Natural killer cell (primary cell): ENCODE data around the gene ACSL1. TPM values are rescaled to one million over a fixed set of nuclear protein-coding genes. Genes with fewer than 3 reads are reported as not detected.

ENCODE experiments used
- ATAC-seq, 3 donors: fragments of 150-1000 bp in 2 of 3; fragments of 200-7000 bp in 1 of 3; cut with Tn5 transposase; 1 replicate in 1 of 3; 2 replicates in 2 of 3; pipeline ENCODE4 v1.10.0; 2021; ENCODE audit warnings: mild to moderate bottlenecking in 2 of 3, moderate library complexity in 2 of 3
- DNase-seq, 2 donors: peaks; one replicate each; pipeline versions ENCODE4 v3.0.0 to v3.0.0-alpha.2; 2013 to 2021; ENCODE audit warnings: mixed read lengths in 1 of 2
- H3K27ac ChIP-seq: one replicate; pipeline ENCODE4 v1.5.1; 2013; ENCODE audit warnings: mild to moderate bottlenecking, low read length
- H3K27me3 ChIP-seq: one replicate; pipeline ENCODE4 v1.6.1; 2013; ENCODE audit warnings: low read length; ENCODE audit not compliant: control insufficient read depth, insufficient read depth
- H3K36me3 ChIP-seq: one replicate; pipeline ENCODE4 v1.6.1; 2013; ENCODE audit warnings: low read length; ENCODE audit not compliant: control insufficient read depth, insufficient read depth
- H3K4me1 ChIP-seq: one replicate; pipeline ENCODE4 v1.6.1; 2013; ENCODE audit warnings: low read length; ENCODE audit not compliant: control insufficient read depth, insufficient read depth
- H3K4me3 ChIP-seq: one replicate; pipeline ENCODE4 v1.5.1; 2013; ENCODE audit warnings: low read length
- H3K9me3 ChIP-seq: one replicate; pipeline ENCODE4 v1.6.1; 2013; ENCODE audit warnings: low read length; ENCODE audit not compliant: control insufficient read depth, insufficient read depth
- H3K27ac Mint-ChIP-seq, 2 donors: one replicate each; pipeline ENCODE4 v1.8.0; 2022; ENCODE audit warnings: mild to moderate bottlenecking in 2 of 2, mixed read lengths in 2 of 2, moderate library complexity in 1 of 2
- H3K27me3 Mint-ChIP-seq, 2 donors: one replicate each; pipeline ENCODE4 v1.8.0; 2022; ENCODE audit warnings: low read depth in 2 of 2, mixed read lengths in 2 of 2
- H3K36me3 Mint-ChIP-seq: one replicate; pipeline ENCODE4 v1.8.0; 2022; ENCODE audit warnings: mixed read lengths
- H3K4me1 Mint-ChIP-seq, 2 donors: one replicate each; pipeline ENCODE4 v1.8.0; 2022; ENCODE audit warnings: mixed read lengths in 2 of 2
- H3K4me3 Mint-ChIP-seq: one replicate; pipeline ENCODE4 v1.8.0; 2022; ENCODE audit warnings: mild to moderate bottlenecking, moderate library complexity, mixed read lengths
- H3K9me3 Mint-ChIP-seq, 2 donors: one replicate each; pipeline ENCODE4 v1.8.0; 2022; ENCODE audit warnings: mixed read lengths in 2 of 2
- CTCF ChIP-seq: fragments of 200-600 bp; IDR thresholded peaks from one replicate; pipeline ENCODE4 v1.8.0; 2022; ENCODE audit warnings: antibody characterized with exemption
- WGBS: methylation state at CpG from one replicate; pipeline ENCODE4 v1.1.7; 2013; ENCODE audit warnings: missing lambda C conversion rate; ENCODE audit not compliant: insufficient coverage; 5-methylcytosine and 5-hydroxymethylcytosine counted together
- intact Hi-C: fragments of 100-400 bp; cut with micrococcal nuclease; formaldehyde crosslinking; loops from one replicate; pipeline ENCODE4 v1.14.2; 2022
- total RNA-seq, 4 donors: library from RNA; stranded (reverse); fragments of 120-200 nt in 1 of 4; gene quantifications; one replicate each; pipeline versions ENCODE4 v1.2.3 to v1.2.4, GENCODE V29; 2013 to 2022

ACSL1 gene
- total RNA-seq, 3 donors from 2014 or later (not counting 1 experiment from before 2014, with no cell fraction given) = 13.2 to 43.1 (median 13.3) TPM

- Histone ChIP-seq H3K4me1 (no peaks in the 10 kb centered on the region), H3K27me3 (no peaks in the 10 kb centered on the region), H3K36me3 (no peaks in the 10 kb centered on the region), H3K27ac (no peak overlapping the region), H3K4me3 (no peak overlapping the region), H3K9me3 (no peaks in the 10 kb centered on the region)
- intact Hi-C loops = no loop called here
- DNase-seq (no peak), ATAC-seq (no peak)
- no peaks in the 10 kb centered on the region for H3K9me3 Mint-ChIP-seq
- no peak overlapping the region for H3K27ac Mint-ChIP-seq
- no peak overlapping the region for H3K4me3 Mint-ChIP-seq
- H3K36me3 Mint-ChIP-seq = no peaks in the 10 kb centered on the region
- no peaks in the 10 kb centered on the region for H3K27me3 Mint-ChIP-seq
- no peak for TF ChIP-seq CTCF
- WGBS = 100% methylated on average over 3 of the region's 3 CpGs
- H3K4me1 Mint-ChIP-seq = no peaks in the 10 kb centered on the region
Observed at GRCh38 chr4:184727430-184727829, 98.3 kb downstream of the ACSL1 start.

- peaks cover 10 to 13% of the 10 kb centered on the region in 2 donors for H3K9me3 Mint-ChIP-seq
- H3K36me3 Mint-ChIP-seq = peaks cover 24% of the 10 kb centered on the region
- H3K4me3 ChIP-seq = no peak overlapping the region
- H3K36me3 ChIP-seq = no peaks in the 10 kb centered on the region
- TF ChIP-seq CTCF = no peak
- no peak for ATAC-seq
- no peak for DNase-seq
- intact Hi-C loops = no loop called here
- no peaks in the 10 kb centered on the region for H3K27me3 Mint-ChIP-seq
- peaks cover 0 to 5% of the 10 kb centered on the region in 2 donors for H3K4me1 Mint-ChIP-seq
- no peaks in the 10 kb centered on the region for H3K9me3 ChIP-seq
- no peak overlapping the region for H3K27ac Mint-ChIP-seq
- H3K4me1 ChIP-seq = no peaks in the 10 kb centered on the region
- H3K4me3 Mint-ChIP-seq = no peak overlapping the region
- no peaks in the 10 kb centered on the region for H3K27me3 ChIP-seq
- WGBS = 89% methylated on average over 1 of the region's 1 CpG
- no peak overlapping the region for H3K27ac ChIP-seq
Observed at GRCh38 chr4:184722798-184723197, 103.0 kb downstream of the ACSL1 start.

GRCh38 chr4:184721254-184721653 lies 104.5 kb downstream of the ACSL1 start:
- no peak overlapping the region for H3K4me3 Mint-ChIP-seq
- ATAC-seq (no peak), DNase-seq (no peak)
- peaks cover 24% of the 10 kb centered on the region for H3K36me3 Mint-ChIP-seq
- Histone ChIP-seq H3K27ac (no peak overlapping the region), H3K4me1 (no peaks in the 10 kb centered on the region), H3K4me3 (no peak overlapping the region), H3K36me3 (no peaks in the 10 kb centered on the region), H3K9me3 (no peaks in the 10 kb centered on the region), H3K27me3 (no peaks in the 10 kb centered on the region)
- H3K9me3 Mint-ChIP-seq = peaks cover 10 to 13% of the 10 kb centered on the region in 2 donors
- intact Hi-C loops = no loop called here
- H3K27ac Mint-ChIP-seq = no peak overlapping the region
- no peaks in the 10 kb centered on the region for H3K27me3 Mint-ChIP-seq
- no peak for TF ChIP-seq CTCF
- H3K4me1 Mint-ChIP-seq = peaks cover 0 to 5% of the 10 kb centered on the region in 2 donors

GRCh38 chr4:184719407-184719806 lies 106.4 kb downstream of the ACSL1 start:
- Histone ChIP-seq H3K36me3 (no peaks in the 10 kb centered on the region), H3K27ac (no peak overlapping the region), H3K4me1 (no peaks in the 10 kb centered on the region), H3K4me3 (no peak overlapping the region), H3K27me3 (no peaks in the 10 kb centered on the region), H3K9me3 (no peaks in the 10 kb centered on the region)
- no peak for TF ChIP-seq CTCF
- Mint-ChIP-seq H3K4me3 (no peak overlapping the region), H3K36me3 (peaks cover 24% of the 10 kb centered on the region), H3K4me1 (peaks cover 0 to 5% of the 10 kb centered on the region in 2 donors), H3K27me3 (no peaks in the 10 kb centered on the region), H3K9me3 (peaks cover 10 to 13% of the 10 kb centered on the region in 2 donors), H3K27ac (no peak overlapping the region)
- intact Hi-C loops = no loop called here
- DNase-seq (no peak), ATAC-seq (no peak)
- 95% methylated on average over 3 of the region's 3 CpGs for WGBS
